Endothelial cell of umbilical vein (primary cell): ENCODE data around the gene METTL16. TPM values are rescaled to one million over a fixed set of nuclear protein-coding genes. Genes with fewer than 3 reads are reported as not detected.

Experiments used
- BruUV-seq: library from RNA; stranded (reverse); fragments of 400-500 nt; replicated peaks from 2 replicates; lab custom pipeline; 2021; lab: Mats Ljungman, UMichigan
- CTCF ChIA-PET: fragments of 300-600, 350-600 bp; sonication (Branson Sonifier 250); formaldehyde crosslinking; loops from one replicate; lab custom pipeline; 2021; ENCODE audit warnings: antibody characterized with exemption, inconsistent platforms; lab: Charles Lee
- POLR2A ChIA-PET: fragments of 300-600, 350-600 bp; sonication (Branson Sonifier 250); formaldehyde crosslinking; loops from one replicate; lab custom pipeline; 2021; ENCODE audit warnings: antibody characterized with exemption, inconsistent platforms; lab: Charles Lee
- DNase-seq: peaks from one replicate; pipeline ENCODE4 v3.0.0-alpha.2; 2011; ENCODE audit warnings: low read depth, low spot score
- FAIRE-seq: peaks from 2 replicates; lab custom pipeline; 2011; peaks lifted over from hg19 to GRCh38; lab: Jason Lieb, UNC
- H2AFZ ChIP-seq: 2 replicates; pipeline ENCODE4 v1.6.0; 2012; ENCODE audit warnings: low read depth, low read length, control low read depth, inconsistent platforms
- H3K27ac ChIP-seq: 2 replicates; pipeline ENCODE4 v1.5.1; 2011; ENCODE audit warnings: low read depth, mild to moderate bottlenecking, control low read depth, low read length, moderate library complexity; ENCODE audit not compliant: insufficient read depth
- H3K27me3 ChIP-seq, 2 experiments: 2 replicates each; pipeline versions ENCODE4 v1.6.0 to v1.6.1; 2011; ENCODE audit warnings: low read length in 2 of 2, mixed read lengths in 1 of 2; ENCODE audit not compliant: control insufficient read depth in 2 of 2, insufficient read depth in 2 of 2
- H3K36me3 ChIP-seq, 2 experiments: 2 replicates in 1 of 2; 3 replicates in 1 of 2; pipeline ENCODE4 v1.5.1; 2011; ENCODE audit warnings: low read length in 2 of 2, mild to moderate bottlenecking in 1 of 2, moderate library complexity in 1 of 2; ENCODE audit not compliant: control insufficient read depth in 2 of 2, insufficient read depth in 2 of 2; ENCODE audit errors: extremely low read depth in 1 of 2
- H3K4me1 ChIP-seq: 3 replicates; pipeline ENCODE4 v1.5.1; 2011; ENCODE audit warnings: mild to moderate bottlenecking, low read length; ENCODE audit not compliant: control insufficient read depth, insufficient read depth; ENCODE audit errors: extremely low read depth
- H3K4me2 ChIP-seq: 2 replicates; pipeline ENCODE4 v1.6.1; 2011; ENCODE audit warnings: low read length, control low read depth, mixed read lengths; ENCODE audit not compliant: insufficient read depth
- H3K4me3 ChIP-seq, 3 experiments: fragments of 200-600 bp in 1 of 3; sonication (generic), shearing (Covaris generic) in 1 of 3; replicated peaks in 1 of 3; 2 replicates each; pipeline ENCODE4 v1.5.1; 2011 to 2016; ENCODE audit warnings: control low read depth in 3 of 3, low read length in 3 of 3, mild to moderate bottlenecking in 2 of 3, inconsistent platforms in 1 of 3, low read depth in 1 of 3, moderate library complexity in 1 of 3; ENCODE audit not compliant: insufficient read depth in 1 of 3
- H3K79me2 ChIP-seq: 2 replicates; pipeline ENCODE4 v1.6.0; 2012; ENCODE audit warnings: low read length, inconsistent platforms; ENCODE audit not compliant: control insufficient read depth, insufficient read depth
- H3K9ac ChIP-seq: replicated peaks from 2 replicates; pipeline ENCODE3; 2011; ENCODE audit warnings: low read length, control low read depth; ENCODE audit not compliant: insufficient read depth; ENCODE audit errors: extremely low read depth
- H3K9me1 ChIP-seq: replicated peaks from 3 replicates; pipeline ENCODE4 v1.6.0; 2011; ENCODE audit warnings: mild to moderate bottlenecking, low read length; ENCODE audit not compliant: control insufficient read depth, insufficient read depth; ENCODE audit errors: extremely low read depth
- H3K9me3 ChIP-seq: replicated peaks from 2 replicates; pipeline ENCODE4 v1.5.1; 2012; ENCODE audit warnings: low read length, inconsistent platforms; ENCODE audit not compliant: control insufficient read depth, insufficient read depth
- H4K20me1 ChIP-seq: replicated peaks from 2 replicates; pipeline ENCODE3; 2011; ENCODE audit warnings: mild to moderate bottlenecking, low read length; ENCODE audit not compliant: control insufficient read depth, insufficient read depth; ENCODE audit errors: extremely low read depth
- CTCF ChIP-seq, 2 donors: IDR thresholded peaks; 1 replicate in 1 of 2; 2 replicates in 1 of 2; pipeline ENCODE4 v1.5.1; 2011; ENCODE audit warnings: low read length in 2 of 2, mild to moderate bottlenecking in 2 of 2, moderate library complexity in 2 of 2, control low read depth in 1 of 2, inconsistent platforms in 1 of 2, low read depth in 1 of 2; ENCODE audit not compliant: insufficient read depth in 1 of 2; ENCODE audit errors: extremely low read depth in 1 of 2
- EZH2 ChIP-seq: IDR thresholded peaks from 2 replicates; pipeline ENCODE4 v1.6.1; 2012; ENCODE audit warnings: borderline replicate concordance, low read depth, mild to moderate bottlenecking, moderate library complexity, low read length, inconsistent platforms; ENCODE audit not compliant: severe bottlenecking
- FOS ChIP-seq: IDR thresholded peaks from 2 replicates; pipeline ENCODE4 v1.6.1; 2011; ENCODE audit warnings: mild to moderate bottlenecking, low read length, moderate library complexity, borderline replicate concordance; ENCODE audit not compliant: insufficient read depth
- GATA2 ChIP-seq: IDR thresholded peaks from 2 replicates; pipeline ENCODE4 v1.7.0; 2011; ENCODE audit warnings: low read depth, mild to moderate bottlenecking, moderate library complexity, mixed read lengths, low read length; ENCODE audit not compliant: insufficient read length, insufficient read depth
- JUN ChIP-seq: IDR thresholded peaks from 2 replicates; pipeline ENCODE4 v1.6.1; 2011; ENCODE audit warnings: borderline replicate concordance, low read depth; ENCODE audit not compliant: insufficient read length, insufficient read depth
- MYC ChIP-seq: IDR thresholded peaks from one replicate; pipeline ENCODE4 v1.6.1; 2011; ENCODE audit warnings: mild to moderate bottlenecking, low read depth, low read length
- POLR2A ChIP-seq: IDR thresholded peaks from 2 replicates; pipeline ENCODE4 v1.6.1; 2012; ENCODE audit warnings: low read depth, mild to moderate bottlenecking, control low read depth, low read length
- POLR2AphosphoS5 ChIP-seq: IDR thresholded peaks from 2 replicates; pipeline ENCODE4 v1.6.1; 2012; ENCODE audit warnings: low read depth, mild to moderate bottlenecking, control low read depth, low read length, moderate library complexity; ENCODE audit not compliant: insufficient read depth
- dilution Hi-C: fragments of 300-500 bp; cut with MboI; formaldehyde crosslinking; loops from one replicate; pipeline ENCODE4 v1.15.0; 2019; ENCODE audit warnings: low sequenced_read_pairs; ENCODE audit not compliant: extremely low pct_ligation_motif_present
- intact Hi-C: fragments of 100-400 bp; cut with micrococcal nuclease; formaldehyde crosslinking; loops from one replicate; pipeline ENCODE4 v1.10.0; 2022
- polyA plus RNA-seq, 4 experiments: library from polyadenylated mRNA; depleted of rRNA in 3 of 4; stranded (reverse) in 3 of 4; unstranded in 1 of 4; fragments of >200 nt; gene quantifications; 2 replicates each; pipeline versions ENCODE4 v1.2.1 to v1.2.3, GENCODE V29; 2011 to 2012; ENCODE audit warnings: missing spikeins in 1 of 4
- total RNA-seq: library from RNA; stranded (reverse); gene quantifications from 2 replicates; pipeline ENCODE4 v1.2.3, GENCODE V29; 2021
- TF ChIP-seq, protein P1 (sequence below): IDR thresholded peaks from 2 replicates; pipeline ENCODE4 v1.6.1; 2011; ENCODE audit not compliant: insufficient read depth, insufficient read length

METTL16 gene
- total and polyA plus RNA-seq, 2 donors (not counting 3 experiments of a cell fraction or from before 2014, with no cell fraction given), result 11.0 to 24.7 TPM

DNA sequence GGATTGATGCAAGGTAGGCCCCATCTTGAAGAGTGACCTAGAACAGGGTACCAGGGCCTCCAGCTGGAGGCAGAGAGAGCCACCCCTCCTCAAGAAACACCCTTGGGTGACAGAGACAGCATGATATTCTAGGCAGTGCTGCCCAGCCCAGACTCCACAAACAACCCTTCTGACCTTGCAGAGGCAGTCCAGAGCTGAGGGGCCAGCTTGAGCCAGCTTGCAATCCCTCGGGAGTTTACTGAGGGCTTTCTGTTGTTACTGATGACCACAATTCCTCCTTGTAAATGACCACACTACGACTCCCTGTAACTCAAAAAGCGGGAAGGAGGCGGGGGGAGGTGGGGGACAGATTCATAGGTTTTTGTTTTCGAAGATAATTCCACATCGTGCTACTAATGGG lies 92.2 kb downstream of the METTL16 start:
- no peak overlapping the region for H3K27ac ChIP-seq
- CTCF ChIA-PET, result interaction anchor here (1.2 to 10.8 kb wide), 2 partner anchors 11 to 38 kb away, joined by 4 to 909 read pairs; no protein-coding TSS in a partner anchor
- no peak overlapping the region for H3K4me3 ChIP-seq
- H3K79me2 ChIP-seq, result no peaks in the 10 kb centered on the region
- H2AFZ ChIP-seq, result no peak overlapping the region
- no peak for FAIRE-seq
- H4K20me1 ChIP-seq, result no peaks in the 10 kb centered on the region
- H3K36me3 ChIP-seq, result peaks cover 5 to 13% of the 10 kb centered on the region in 2 experiments
- H3K9me3 ChIP-seq, result no peaks in the 10 kb centered on the region
- DNase-seq, result no peak
- H3K27me3 ChIP-seq, result no peaks in the 10 kb centered on the region
- intact Hi-C loops (loop anchor here (5.0 to 10.0 kb wide), 2 partner anchors 255 to 367 kb away; no protein-coding TSS in a partner anchor), dilution Hi-C loops (no loop called here)
- POLR2A ChIA-PET, result no interaction called here
- no peak for TF ChIP-seq POLR2A
- TF ChIP-seq GATA2, result no peak
- TF ChIP-seq FOS, result no peak
- no peak for TF ChIP-seq JUN
- TF ChIP-seq EZH2, result no peak
- TF ChIP-seq POLR2AphosphoS5, result no peak
- TF ChIP-seq, protein P1, sequence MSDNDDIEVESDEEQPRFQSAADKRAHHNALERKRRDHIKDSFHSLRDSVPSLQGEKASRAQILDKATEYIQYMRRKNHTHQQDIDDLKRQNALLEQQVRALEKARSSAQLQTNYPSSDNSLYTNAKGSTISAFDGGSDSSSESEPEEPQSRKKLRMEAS, result no peak
- TF ChIP-seq CTCF (IDR thresholded peaks at IDR 0.05; ENCODE audit: extremely low read depth in 1 of 2, insufficient read depth in 1 of 2, low read depth in 1 of 2, low read length in 2 of 2), result no peak
- no peak for TF ChIP-seq MYC
- H3K4me1 ChIP-seq, result no peaks in the 10 kb centered on the region
- no TSS peak for BruUV-seq
- no peak overlapping the region for H3K9ac ChIP-seq
- H3K9me1 ChIP-seq, result no peaks in the 10 kb centered on the region
- H3K4me2 ChIP-seq, result no peak overlapping the region
